Activated T-cell treated with anti-CD3 and anti-CD28 coated beads for 48 hours (primary cell): ENCODE data around the gene UBASH3B.

ENCODE experiments used
- DNase-seq: peaks from one replicate; pipeline ENCODE4 v3.0.0-alpha.2; 2020; ENCODE audit warnings: low read depth

The UBASH3B gene

GRCh38 chr11:122678406-122678805 lies 22.9 kb downstream of the UBASH3B start:
- DNase-seq = no peak

- DNase-seq = no peak
These were observed 23.9 kb downstream of the UBASH3B start for GRCh38 chr11:122679466-122679865.

- DNase-seq = no peak
These were observed 25.5 kb downstream of the UBASH3B start for GRCh38 chr11:122681070-122681469.

- DNase-seq = no peak
These were observed 26.2 kb downstream of the UBASH3B start for GRCh38 chr11:122681735-122682134.

GRCh38 chr11:122682464-122682863 lies 26.9 kb downstream of the UBASH3B start:
- DNase-seq = no peak

- DNase-seq = no peak
These were observed 29.5 kb downstream of the UBASH3B start for GRCh38 chr11:122685041-122685440.

- DNase-seq = no peak
These were observed 30.6 kb downstream of the UBASH3B start for GRCh38 chr11:122686111-122686510.

- no peak for DNase-seq
These were observed 34.9 kb downstream of the UBASH3B start for GRCh38 chr11:122690384-122690783.

GRCh38 chr11:122690801-122691548 lies 35.5 kb downstream of the UBASH3B start:
- no peak for DNase-seq

GRCh38 chr11:122691549-122692150 lies 36.1 kb downstream of the UBASH3B start:
- no peak for DNase-seq

- no peak for DNase-seq
These were observed 36.9 kb downstream of the UBASH3B start for GRCh38 chr11:122692444-122692843.

- no peak for DNase-seq
These were observed 39.6 kb downstream of the UBASH3B start for GRCh38 chr11:122695076-122695615.

GRCh38 chr11:122696662-122697061 lies 41.1 kb downstream of the UBASH3B start:
- DNase-seq = peak; percentile 61

- no peak for DNase-seq
These were observed 42.2 kb downstream of the UBASH3B start for GRCh38 chr11:122697636-122698167.

GRCh38 chr11:122698392-122698791 lies 42.9 kb downstream of the UBASH3B start:
- no peak for DNase-seq

- DNase-seq = no peak
These were observed 45.1 kb downstream of the UBASH3B start for GRCh38 chr11:122700666-122701065.

- no peak for DNase-seq
These were observed 45.6 kb downstream of the UBASH3B start for GRCh38 chr11:122701143-122701542.

GRCh38 chr11:122703541-122704272 lies 48.2 kb downstream of the UBASH3B start:
- no peak for DNase-seq

GRCh38 chr11:122705396-122705795 lies 49.9 kb downstream of the UBASH3B start:
- DNase-seq = no peak

GRCh38 chr11:122706291-122707088 lies 51.0 kb downstream of the UBASH3B start:
- DNase-seq = no peak

GRCh38 chr11:122707111-122707510 lies 51.6 kb downstream of the UBASH3B start:
- DNase-seq = no peak

- no peak for DNase-seq
These were observed 52.4 kb downstream of the UBASH3B start for GRCh38 chr11:122707901-122708300.
